ENCODE results near the gene ZNF280D. TPM values are rescaled to one million over a fixed set of nuclear protein-coding genes. Genes with fewer than 3 reads are reported as not detected.

The ZNF280D gene
- total and polyA plus RNA-seq, 8 donors = 34.3 to 82.1 (median 75.5) TPM

- Histone ChIP-seq H3K4me1 (peaks cover 0 to 28% of the 10 kb centered on the region in 2 donors), H3K4me3 (no peak overlapping the region), H3K9me3 (no peaks in the 10 kb centered on the region), H3K36me3 (no peaks in the 10 kb centered on the region), H3K27me3 (no peaks in the 10 kb centered on the region), H3K27ac (peak overlapping the region in 1 of 2 donors; percentile 59)
- ATAC-seq (no peak), DNase-seq (no peak)
- intact Hi-C loops (cut with DNase I) = no loop called here
- TF ChIP-seq CTCF (IDR thresholded peaks at IDR 0.05) = no peak
Measured at GRCh38 chr15:56760186-56760585, 26.9 kb upstream of the ZNF280D start.

GRCh38 chr15:56759450-56759845, 26.1 kb upstream of the ZNF280D start:
- H3K4me1 ChIP-seq = peaks cover 0 to 27% of the 10 kb centered on the region in 2 donors
- intact Hi-C loops (cut with DNase I) = no loop called here
- no peaks in the 10 kb centered on the region for H3K27me3 ChIP-seq
- H3K27ac ChIP-seq = peak overlapping the region in 1 of 2 donors; percentile 59
- no peak for TF ChIP-seq CTCF (IDR thresholded peaks at IDR 0.05)
- DNase-seq = no peak
- H3K4me3 ChIP-seq = no peak overlapping the region
- ATAC-seq = no peak
- H3K9me3 ChIP-seq = no peaks in the 10 kb centered on the region
- no peaks in the 10 kb centered on the region for H3K36me3 ChIP-seq

- H3K36me3 ChIP-seq = no peaks in the 10 kb centered on the region
- no peaks in the 10 kb centered on the region for H3K27me3 ChIP-seq
- H3K4me1 ChIP-seq = peaks cover 0 to 23% of the 10 kb centered on the region in 2 donors
- H3K27ac ChIP-seq = peak overlapping the region in 1 of 2 donors; percentile 59
- no peaks in the 10 kb centered on the region for H3K9me3 ChIP-seq
- intact Hi-C loops (cut with DNase I) = no loop called here
- no peak for DNase-seq
- no peak overlapping the region for H3K4me3 ChIP-seq
- ATAC-seq = no peak
- no peak for TF ChIP-seq CTCF (IDR thresholded peaks at IDR 0.05)
Measured at GRCh38 chr15:56758770-56759449, 25.6 kb upstream of the ZNF280D start.

- ATAC-seq (no peak), DNase-seq (no peak)
- H3K27ac ChIP-seq = no peak overlapping the region
- intact Hi-C loops (cut with DNase I) = no loop called here
- peaks cover 0 to 20% of the 10 kb centered on the region in 2 donors for H3K4me1 ChIP-seq
- H3K27me3 ChIP-seq = no peaks in the 10 kb centered on the region
- no peaks in the 10 kb centered on the region for H3K9me3 ChIP-seq
- no peak overlapping the region for H3K4me3 ChIP-seq
- H3K36me3 ChIP-seq = no peaks in the 10 kb centered on the region
- TF ChIP-seq CTCF (IDR thresholded peaks at IDR 0.05) = no peak
Measured at GRCh38 chr15:56757875-56758274, 24.6 kb upstream of the ZNF280D start.

GRCh38 chr15:56754772-56755370, 21.6 kb upstream of the ZNF280D start:
- DNase-seq (no peak), ATAC-seq (no peak)
- intact Hi-C loops (cut with DNase I) = no loop called here
- H3K27me3 ChIP-seq = no peaks in the 10 kb centered on the region
- H3K9me3 ChIP-seq = no peaks in the 10 kb centered on the region
- H3K27ac ChIP-seq = no peak overlapping the region
- TF ChIP-seq CTCF (IDR thresholded peaks at IDR 0.05) = no peak
- peaks cover 0 to 20% of the 10 kb centered on the region in 2 donors for H3K4me1 ChIP-seq
- no peaks in the 10 kb centered on the region for H3K36me3 ChIP-seq
- no peak overlapping the region for H3K4me3 ChIP-seq
